Vagina (tissue), 2 donors: ENCODE data around the gene PATJ.

Source experiments
- CTCF ChIP-seq, 3 experiments: fragments of 450-650 bp in 2 of 3; fragments of 200-600 bp in 1 of 3; sonication (generic) in 1 of 3; IDR thresholded peaks; one replicate each; pipeline ENCODE4 v1.5.1; 2017 to 2019; ENCODE audit warnings: antibody characterized with exemption in 3 of 3, mild to moderate bottlenecking in 2 of 3, moderate library complexity in 2 of 3
- POLR2A ChIP-seq, 2 donors: fragments of 450-650 bp; IDR thresholded peaks; one replicate each; pipeline ENCODE4 v1.6.1; 2017; ENCODE audit warnings: antibody characterized with exemption in 2 of 2, mild to moderate bottlenecking in 2 of 2, moderate library complexity in 2 of 2

GRCh38 chr1:62111084-62111483, 368.8 kb downstream of the PATJ start:
- TF ChIP-seq CTCF (IDR thresholded peaks at IDR 0.05) (no peak), POLR2A (IDR thresholded peaks at IDR 0.05) (no peak)
